ENCODE data around the gene KATNB1. TPM values are rescaled to one million over a fixed set of nuclear protein-coding genes. Genes with fewer than 3 reads are reported as not detected.

KATNB1 gene
- total and polyA plus RNA-seq, 2 experiments from 2014 or later: 31.4 to 65.9 TPM

DNA sequence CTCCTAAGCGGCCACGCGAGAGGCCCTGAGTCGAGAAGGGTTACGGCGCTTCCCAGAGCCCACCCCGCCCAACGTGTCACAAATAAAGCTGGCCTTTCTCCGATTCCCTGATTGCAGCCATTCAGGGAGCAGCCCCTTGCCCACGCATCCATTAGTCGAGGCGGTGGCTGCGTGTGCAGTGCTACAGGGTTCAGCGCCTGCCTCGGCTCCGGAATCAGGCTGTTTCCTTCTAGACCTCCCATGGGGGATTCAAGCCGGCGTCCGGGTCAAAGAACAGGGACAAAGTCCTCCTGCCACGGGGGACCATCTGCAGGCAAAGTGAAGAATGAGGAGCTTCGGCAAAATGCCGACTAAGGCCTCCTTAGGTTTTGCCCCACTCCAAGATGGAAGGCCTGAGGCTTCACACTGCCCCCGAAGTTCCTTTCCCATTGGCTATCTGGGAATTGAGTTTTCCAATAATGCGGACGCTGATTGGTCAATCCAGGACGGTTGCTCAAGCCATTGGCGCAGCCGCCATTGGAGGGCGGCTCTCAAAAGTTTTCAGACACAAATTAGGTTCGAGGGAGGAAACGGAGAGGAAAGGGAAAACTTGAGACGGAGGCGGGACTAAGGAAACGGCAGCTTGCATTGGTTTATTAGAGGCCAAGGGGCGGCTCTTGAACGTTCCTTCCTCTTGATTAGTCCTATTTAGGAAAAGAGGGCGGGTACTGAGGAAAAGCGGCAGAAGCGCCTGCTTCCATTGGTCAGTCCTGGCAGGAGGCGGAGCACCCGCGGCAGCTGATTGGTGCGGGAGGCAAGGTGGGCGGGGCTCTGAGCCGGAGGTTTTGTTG, 430 bp upstream of the KATNB1 start:
- peaks cover 7% of the 10 kb centered on the region for H3K79me2 ChIP-seq (replicated peaks; ENCODE audit: insufficient read depth)
- peak overlapping the region; percentile 62 for H3K4me3 ChIP-seq
- H3K4me2 ChIP-seq: peak overlapping the region; percentile 80
- no peaks in the 10 kb centered on the region for H3F3A ChIP-seq (replicated peaks; ENCODE audit: low read depth)
- H3K9me2 ChIP-seq (ENCODE audit: insufficient read depth): no peaks in the 10 kb centered on the region
- H3K4me3 Mint-ChIP-seq: peak overlapping the region; percentile 99
- peaks cover 12% of the 10 kb centered on the region for H3K27me3 Mint-ChIP-seq (ENCODE audit: insufficient read depth, low read depth, poor library complexity)
- peak; percentile 79 for TF ChIP-seq CREB1 (CRISPR knock-in tag; IDR thresholded peaks at IDR 0.05; ENCODE audit: low read depth)
- no peak for TF ChIP-seq ZNF331 (CRISPR knock-in tag; IDR thresholded peaks at IDR 0.05; ENCODE audit: low read depth)
- peak; percentile 73 for TF ChIP-seq POLR2AphosphoS5 (IDR thresholded peaks at IDR 0.05; ENCODE audit: low read depth)
- TF ChIP-seq, protein P1, sequence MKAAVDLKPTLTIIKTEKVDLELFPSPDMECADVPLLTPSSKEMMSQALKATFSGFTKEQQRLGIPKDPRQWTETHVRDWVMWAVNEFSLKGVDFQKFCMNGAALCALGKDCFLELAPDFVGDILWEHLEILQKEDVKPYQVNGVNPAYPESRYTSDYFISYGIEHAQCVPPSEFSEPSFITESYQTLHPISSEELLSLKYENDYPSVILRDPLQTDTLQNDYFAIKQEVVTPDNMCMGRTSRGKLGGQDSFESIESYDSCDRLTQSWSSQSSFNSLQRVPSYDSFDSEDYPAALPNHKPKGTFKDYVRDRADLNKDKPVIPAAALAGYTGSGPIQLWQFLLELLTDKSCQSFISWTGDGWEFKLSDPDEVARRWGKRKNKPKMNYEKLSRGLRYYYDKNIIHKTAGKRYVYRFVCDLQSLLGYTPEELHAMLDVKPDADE (IDR thresholded peaks at IDR 0.05): peak; percentile 88
- no peak for TF ChIP-seq NANOG (IDR thresholded peaks at IDR 0.05; ENCODE audit: borderline replicate concordance)
- no peaks in the 10 kb centered on the region; the same call in 2 of the 3 replicates for H3K9me3 Mint-ChIP-seq
- no peaks in the 10 kb centered on the region for H4K20me1 ChIP-seq (replicated peaks; ENCODE audit: insufficient read depth)
- H3K4me1 Mint-ChIP-seq: peaks cover 11% of the 10 kb centered on the region
- peak overlapping the region; percentile 100 for H3K27ac Mint-ChIP-seq
- peaks cover 18% of the 10 kb centered on the region for H3K36me3 Mint-ChIP-seq (ENCODE audit: low read depth)
- ATAC-seq (peak; percentile 89), DNase-seq (ENCODE audit: low spot score) (peak; percentile 99)
- H2AFZ ChIP-seq: no peak overlapping the region
- no peaks in the 10 kb centered on the region for H3K27me3 ChIP-seq (ENCODE audit: insufficient read depth)
- H3K27ac ChIP-seq (ENCODE audit: low read depth): peak overlapping the region; percentile 64; the same call in 1 of the 2 replicates
- H3K4me1 ChIP-seq (ENCODE audit: insufficient read depth): peaks cover 8% of the 10 kb centered on the region; the same call in 1 of the 2 replicates
- H3K36me3 ChIP-seq (ENCODE audit: insufficient read depth): no peaks in the 10 kb centered on the region

DNA sequence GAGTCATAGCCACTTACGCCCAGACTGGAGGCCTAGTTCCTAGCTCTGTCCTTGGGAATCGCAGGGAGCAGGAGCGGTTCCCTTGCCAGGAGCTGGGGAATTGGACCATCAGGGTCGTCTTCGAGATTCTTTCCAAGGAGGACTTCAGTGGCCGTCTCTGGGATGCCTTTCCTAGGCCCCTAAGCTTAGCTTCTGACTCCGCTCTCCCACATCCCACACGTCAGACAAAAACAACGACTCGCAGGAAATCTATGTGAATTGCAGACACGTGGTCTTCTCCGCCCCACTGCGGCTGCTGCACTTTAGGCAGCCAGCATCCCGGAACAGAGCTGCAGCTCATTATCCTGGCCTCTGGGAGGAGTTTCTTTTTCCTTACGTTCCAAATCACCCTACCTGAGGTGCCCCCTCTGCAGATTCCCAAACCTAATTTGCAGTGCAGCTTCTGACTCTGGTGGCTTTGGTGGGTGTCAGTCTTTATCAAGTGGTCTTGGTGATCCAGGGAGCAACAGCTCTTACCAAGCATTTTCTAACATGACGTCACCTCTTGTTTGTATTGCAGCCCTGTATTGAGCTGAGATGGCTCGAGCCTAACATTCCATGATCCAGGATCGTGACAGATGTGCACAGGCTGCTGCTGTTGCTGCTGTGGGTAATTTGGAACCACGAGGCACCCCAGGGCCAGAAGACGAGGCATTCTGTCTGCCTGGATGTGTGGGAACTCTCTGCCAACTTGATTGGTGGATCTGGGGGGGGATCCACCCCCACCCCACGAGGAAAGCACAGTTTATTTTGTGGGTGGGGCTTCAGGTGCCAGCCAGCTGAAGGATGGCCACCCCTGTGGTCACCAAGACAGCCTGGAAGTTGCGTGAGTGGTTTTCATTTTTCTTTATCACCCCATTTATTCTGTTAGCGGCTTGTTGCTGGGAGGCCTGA, 1.1 kb downstream of the KATNB1 start:
- H3K4me3 Mint-ChIP-seq: peak overlapping the region; percentile 99
- DNase-seq (ENCODE audit: low spot score): peak; percentile 73

More for the DNA sequence above, 1.1 kb downstream of the KATNB1 start:
- TF ChIP-seq EZH2 (IDR thresholded peaks at IDR 0.05; ENCODE audit: low read depth, unreplicated experiment) (no peak), CREB1 (CRISPR knock-in tag; IDR thresholded peaks at IDR 0.05; ENCODE audit: low read depth) (no peak), ZNF114 (CRISPR knock-in tag; IDR thresholded peaks at IDR 0.05) (no peak), NANOG (IDR thresholded peaks at IDR 0.05; ENCODE audit: borderline replicate concordance) (no peak)
- TF ChIP-seq, protein P2, sequence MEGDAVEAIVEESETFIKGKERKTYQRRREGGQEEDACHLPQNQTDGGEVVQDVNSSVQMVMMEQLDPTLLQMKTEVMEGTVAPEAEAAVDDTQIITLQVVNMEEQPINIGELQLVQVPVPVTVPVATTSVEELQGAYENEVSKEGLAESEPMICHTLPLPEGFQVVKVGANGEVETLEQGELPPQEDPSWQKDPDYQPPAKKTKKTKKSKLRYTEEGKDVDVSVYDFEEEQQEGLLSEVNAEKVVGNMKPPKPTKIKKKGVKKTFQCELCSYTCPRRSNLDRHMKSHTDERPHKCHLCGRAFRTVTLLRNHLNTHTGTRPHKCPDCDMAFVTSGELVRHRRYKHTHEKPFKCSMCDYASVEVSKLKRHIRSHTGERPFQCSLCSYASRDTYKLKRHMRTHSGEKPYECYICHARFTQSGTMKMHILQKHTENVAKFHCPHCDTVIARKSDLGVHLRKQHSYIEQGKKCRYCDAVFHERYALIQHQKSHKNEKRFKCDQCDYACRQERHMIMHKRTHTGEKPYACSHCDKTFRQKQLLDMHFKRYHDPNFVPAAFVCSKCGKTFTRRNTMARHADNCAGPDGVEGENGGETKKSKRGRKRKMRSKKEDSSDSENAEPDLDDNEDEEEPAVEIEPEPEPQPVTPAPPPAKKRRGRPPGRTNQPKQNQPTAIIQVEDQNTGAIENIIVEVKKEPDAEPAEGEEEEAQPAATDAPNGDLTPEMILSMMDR (conservative IDR thresholded peaks at IDR 0.05; ENCODE audit: low read depth in 2 of 2): peak in 1 of 2 experiments; percentile 12; a peak in 1 of 4 replicates
- TF ChIP-seq, protein P3, sequence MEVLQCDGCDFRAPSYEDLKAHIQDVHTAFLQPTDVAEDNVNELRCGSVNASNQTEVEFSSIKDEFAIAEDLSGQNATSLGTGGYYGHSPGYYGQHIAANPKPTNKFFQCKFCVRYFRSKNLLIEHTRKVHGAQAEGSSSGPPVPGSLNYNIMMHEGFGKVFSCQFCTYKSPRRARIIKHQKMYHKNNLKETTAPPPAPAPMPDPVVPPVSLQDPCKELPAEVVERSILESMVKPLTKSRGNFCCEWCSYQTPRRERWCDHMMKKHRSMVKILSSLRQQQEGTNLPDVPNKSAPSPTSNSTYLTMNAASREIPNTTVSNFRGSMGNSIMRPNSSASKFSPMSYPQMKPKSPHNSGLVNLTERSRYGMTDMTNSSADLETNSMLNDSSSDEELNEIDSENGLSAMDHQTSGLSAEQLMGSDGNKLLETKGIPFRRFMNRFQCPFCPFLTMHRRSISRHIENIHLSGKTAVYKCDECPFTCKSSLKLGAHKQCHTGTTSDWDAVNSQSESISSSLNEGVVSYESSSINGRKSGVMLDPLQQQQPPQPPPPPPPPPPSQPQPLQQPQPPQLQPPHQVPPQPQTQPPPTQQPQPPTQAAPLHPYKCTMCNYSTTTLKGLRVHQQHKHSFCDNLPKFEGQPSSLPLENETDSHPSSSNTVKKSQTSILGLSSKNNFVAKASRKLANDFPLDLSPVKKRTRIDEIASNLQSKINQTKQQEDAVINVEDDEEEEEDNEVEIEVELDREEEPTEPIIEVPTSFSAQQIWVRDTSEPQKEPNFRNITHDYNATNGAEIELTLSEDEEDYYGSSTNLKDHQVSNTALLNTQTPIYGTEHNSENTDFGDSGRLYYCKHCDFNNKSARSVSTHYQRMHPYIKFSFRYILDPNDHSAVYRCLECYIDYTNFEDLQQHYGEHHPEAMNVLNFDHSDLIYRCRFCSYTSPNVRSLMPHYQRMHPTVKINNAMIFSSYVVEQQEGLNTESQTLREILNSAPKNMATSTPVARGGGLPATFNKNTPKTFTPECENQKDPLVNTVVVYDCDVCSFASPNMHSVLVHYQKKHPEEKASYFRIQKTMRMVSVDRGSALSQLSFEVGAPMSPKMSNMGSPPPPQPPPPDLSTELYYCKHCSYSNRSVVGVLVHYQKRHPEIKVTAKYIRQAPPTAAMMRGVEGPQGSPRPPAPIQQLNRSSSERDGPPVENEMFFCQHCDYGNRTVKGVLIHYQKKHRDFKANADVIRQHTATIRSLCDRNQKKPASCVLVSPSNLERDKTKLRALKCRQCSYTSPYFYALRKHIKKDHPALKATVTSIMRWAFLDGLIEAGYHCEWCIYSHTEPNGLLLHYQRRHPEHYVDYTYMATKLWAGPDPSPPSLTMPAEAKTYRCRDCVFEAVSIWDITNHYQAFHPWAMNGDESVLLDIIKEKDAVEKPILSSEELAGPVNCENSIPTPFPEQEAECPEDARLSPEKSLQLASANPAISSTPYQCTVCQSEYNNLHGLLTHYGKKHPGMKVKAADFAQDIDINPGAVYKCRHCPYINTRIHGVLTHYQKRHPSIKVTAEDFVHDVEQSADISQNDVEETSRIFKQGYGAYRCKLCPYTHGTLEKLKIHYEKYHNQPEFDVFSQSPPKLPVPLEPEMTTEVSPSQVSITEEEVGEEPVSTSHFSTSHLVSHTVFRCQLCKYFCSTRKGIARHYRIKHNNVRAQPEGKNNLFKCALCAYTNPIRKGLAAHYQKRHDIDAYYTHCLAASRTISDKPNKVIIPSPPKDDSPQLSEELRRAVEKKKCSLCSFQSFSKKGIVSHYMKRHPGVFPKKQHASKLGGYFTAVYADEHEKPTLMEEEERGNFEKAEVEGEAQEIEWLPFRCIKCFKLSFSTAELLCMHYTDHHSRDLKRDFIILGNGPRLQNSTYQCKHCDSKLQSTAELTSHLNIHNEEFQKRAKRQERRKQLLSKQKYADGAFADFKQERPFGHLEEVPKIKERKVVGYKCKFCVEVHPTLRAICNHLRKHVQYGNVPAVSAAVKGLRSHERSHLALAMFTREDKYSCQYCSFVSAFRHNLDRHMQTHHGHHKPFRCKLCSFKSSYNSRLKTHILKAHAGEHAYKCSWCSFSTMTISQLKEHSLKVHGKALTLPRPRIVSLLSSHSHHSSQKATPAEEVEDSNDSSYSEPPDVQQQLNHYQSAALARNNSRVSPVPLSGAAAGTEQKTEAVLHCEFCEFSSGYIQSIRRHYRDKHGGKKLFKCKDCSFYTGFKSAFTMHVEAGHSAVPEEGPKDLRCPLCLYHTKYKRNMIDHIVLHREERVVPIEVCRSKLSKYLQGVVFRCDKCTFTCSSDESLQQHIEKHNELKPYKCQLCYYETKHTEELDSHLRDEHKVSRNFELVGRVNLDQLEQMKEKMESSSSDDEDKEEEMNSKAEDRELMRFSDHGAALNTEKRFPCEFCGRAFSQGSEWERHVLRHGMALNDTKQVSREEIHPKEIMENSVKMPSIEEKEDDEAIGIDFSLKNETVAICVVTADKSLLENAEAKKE (CRISPR knock-in tag; IDR thresholded peaks at IDR 0.05): no peak
- H3K4me1 Mint-ChIP-seq: peaks cover 11% of the 10 kb centered on the region
- Histone ChIP-seq H3K27me3 (ENCODE audit: insufficient read depth) (no peaks in the 10 kb centered on the region), H4K20me1 (replicated peaks; ENCODE audit: insufficient read depth) (no peaks in the 10 kb centered on the region), H3K4me1 (ENCODE audit: insufficient read depth) (peaks cover 8% of the 10 kb centered on the region; the same call in 1 of the 2 replicates), H3K4me3 (peak overlapping the region; percentile 62), H3K9me2 (ENCODE audit: insufficient read depth) (no peaks in the 10 kb centered on the region), H3K36me3 (ENCODE audit: insufficient read depth) (no peaks in the 10 kb centered on the region), H3F3A (replicated peaks; ENCODE audit: low read depth) (no peaks in the 10 kb centered on the region), H2AFZ (peak overlapping the region; percentile 2; the same call in 1 of the 2 replicates), H3K79me2 (replicated peaks; ENCODE audit: insufficient read depth) (peaks cover 7% of the 10 kb centered on the region), H3K27ac (ENCODE audit: low read depth) (no peak overlapping the region), H3K4me2 (peak overlapping the region; percentile 77)
- peak; percentile 14 for ATAC-seq
- peaks cover 22% of the 10 kb centered on the region for H3K36me3 Mint-ChIP-seq (ENCODE audit: low read depth)
- H3K27ac Mint-ChIP-seq: peak overlapping the region; percentile 93
- H3K9me3 Mint-ChIP-seq: no peaks in the 10 kb centered on the region; the same call in 2 of the 3 replicates
- peaks cover 11% of the 10 kb centered on the region for H3K27me3 Mint-ChIP-seq (ENCODE audit: insufficient read depth, low read depth, poor library complexity)

All from GM23338 (cell line).